GM21360 (cell line): ENCODE results near the gene UBE3B.

ENCODE experiments used
- ATAC-seq: cut with Tn5 transposase; IDR thresholded peaks from one replicate; pipeline ENCODE4 v1.9.1; 2021; ENCODE audit warnings: mild to moderate bottlenecking, moderate library complexity; ENCODE audit not compliant: unreplicated experiment

The UBE3B gene

DNA sequence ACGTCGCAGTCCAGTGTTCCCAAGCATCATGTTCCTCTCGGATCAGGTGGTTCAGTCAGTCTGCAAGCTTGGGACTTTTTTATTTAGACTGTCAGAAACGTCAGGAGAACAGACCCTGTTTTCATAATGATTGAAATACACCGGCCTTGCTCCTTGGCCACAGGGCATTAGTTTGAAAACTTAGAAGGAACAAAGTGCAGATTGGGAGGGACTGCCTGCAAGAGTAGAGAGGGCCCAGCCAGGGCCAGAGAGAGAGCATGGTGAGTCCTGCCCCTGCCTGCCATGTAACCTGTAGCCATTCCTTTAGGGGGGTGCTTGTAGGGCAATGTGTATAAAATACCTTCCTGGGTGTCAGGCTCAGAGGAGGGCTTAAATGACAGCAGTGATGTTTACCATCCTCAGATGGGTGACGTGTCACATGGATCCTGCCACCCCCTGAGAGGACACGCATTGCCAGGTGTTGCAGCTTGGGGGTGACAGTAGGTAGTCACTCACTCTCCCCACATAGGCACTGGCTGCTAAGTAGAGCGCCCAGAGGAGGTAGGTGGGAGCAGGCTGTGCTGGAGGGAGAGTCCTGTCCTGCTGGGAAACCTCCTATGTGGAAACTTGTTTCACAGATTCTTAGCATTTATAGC lies 50.2 kb downstream of the UBE3B start:
- ATAC-seq, result no peak

DNA sequence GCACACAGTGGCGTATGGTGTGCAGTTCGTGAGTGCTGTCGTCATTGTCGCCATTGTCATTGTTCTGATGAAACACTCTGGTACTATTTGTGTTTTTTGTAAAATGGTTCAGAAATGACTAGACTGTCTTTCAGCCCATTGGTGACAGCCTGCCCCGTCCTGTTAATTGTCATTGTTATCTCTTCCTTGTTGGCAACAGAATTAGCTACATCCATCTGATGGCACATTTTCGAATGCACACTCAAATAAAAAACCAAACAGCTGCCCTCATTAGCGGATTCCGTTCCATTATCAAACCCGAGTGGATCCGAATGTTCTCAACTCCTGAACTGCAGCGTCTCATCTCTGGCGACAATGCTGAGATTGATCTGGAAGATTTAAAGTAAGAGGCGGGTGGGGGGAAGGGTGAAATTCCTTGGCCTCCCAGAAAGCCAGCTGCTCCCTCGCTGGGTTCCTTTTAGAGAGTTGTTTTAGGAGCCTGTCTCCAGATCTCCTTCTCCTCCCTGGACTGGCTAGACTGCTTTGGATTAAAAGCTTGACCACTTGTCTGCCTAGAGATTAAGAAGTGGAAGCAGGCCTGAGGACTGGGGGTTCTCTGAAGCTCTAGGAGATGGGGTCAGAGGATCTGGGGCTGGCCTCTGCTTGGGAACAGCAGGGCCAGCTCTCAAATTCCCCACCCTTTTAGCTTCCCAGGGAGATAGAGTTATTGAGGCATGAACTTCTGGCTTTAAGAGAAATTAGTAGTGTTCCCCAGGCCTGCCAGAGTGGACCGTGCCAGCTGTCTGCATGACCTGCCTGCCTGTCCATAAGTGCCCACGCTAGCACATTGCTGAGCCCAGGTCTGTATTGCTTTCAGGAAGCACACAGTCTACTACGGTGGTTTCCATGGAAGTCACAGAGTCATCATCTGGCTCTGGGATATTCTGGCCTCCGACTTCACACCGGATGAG lies 52.5 kb downstream of the UBE3B start:
- no peak for ATAC-seq

DNA sequence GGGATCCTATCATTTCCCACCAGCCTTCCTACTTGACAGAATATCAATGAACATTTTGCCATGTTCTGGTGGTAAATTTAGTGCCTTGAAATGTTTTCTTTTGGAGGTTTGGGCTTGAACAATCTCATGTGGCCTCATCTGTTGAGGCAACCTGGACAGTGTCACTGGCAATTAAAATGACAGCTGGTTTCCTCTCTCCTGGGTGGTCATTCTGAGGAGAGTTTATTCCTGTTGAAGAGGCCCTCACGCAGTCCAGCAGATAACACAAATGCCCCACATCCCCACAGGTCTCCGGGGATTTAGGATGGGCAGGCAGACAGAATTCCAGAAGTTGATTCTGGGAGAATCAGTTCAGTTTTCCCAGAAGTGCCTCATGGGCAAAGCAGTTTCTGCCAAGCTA lies 54.0 kb downstream of the UBE3B start:
- no peak for ATAC-seq

DNA sequence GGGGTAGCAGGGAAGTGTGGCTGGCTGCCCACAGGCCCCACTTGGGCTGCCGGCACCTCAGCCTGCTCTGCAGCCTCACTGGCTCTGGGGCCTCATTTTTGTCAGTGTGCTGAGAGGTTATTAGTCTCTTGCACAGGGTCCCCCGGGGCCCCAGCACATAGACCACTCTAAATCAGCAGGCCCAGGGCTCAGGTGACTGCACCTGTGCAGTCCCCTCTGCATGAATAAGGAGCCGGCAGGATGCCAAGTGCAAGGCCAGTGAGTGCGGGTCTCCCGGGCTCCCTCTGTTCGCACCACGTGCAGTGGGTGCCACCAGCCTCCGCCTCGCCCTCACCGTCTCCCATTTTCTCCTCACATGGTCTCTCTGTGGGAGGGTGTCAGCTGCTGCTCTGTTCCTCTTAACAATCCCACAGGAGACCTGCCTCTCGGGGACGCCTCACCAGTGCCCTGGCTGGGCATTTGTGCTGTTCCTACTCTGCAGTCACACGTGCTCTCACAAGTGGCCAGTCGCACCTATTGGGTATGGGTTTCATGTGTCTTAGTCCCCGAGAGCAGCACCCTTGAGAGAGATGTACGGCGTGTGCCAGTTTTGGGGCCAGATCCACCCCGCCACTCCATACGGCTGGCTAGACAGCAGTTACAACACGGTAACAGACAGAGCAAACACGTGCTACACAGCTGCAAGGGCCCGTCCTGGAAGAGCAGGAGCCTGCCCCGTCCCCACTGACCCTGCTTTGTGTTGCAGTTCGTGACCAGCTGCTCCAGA lies 55.5 kb downstream of the UBE3B start:
- ATAC-seq, result no peak

DNA sequence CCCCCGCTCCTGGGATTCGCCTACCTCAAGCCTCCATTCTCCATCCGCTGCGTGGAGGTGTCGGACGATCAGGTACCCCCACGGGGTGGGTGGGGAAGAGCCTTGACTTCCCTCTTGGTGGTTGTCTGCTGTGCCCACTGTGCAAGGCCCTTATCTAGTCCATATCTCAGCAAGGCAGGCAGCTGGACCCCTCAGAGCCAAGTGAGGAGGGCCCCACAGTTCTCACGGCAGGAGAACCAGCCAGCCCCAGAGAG lies 56.0 kb downstream of the UBE3B start:
- ATAC-seq, result no peak

DNA sequence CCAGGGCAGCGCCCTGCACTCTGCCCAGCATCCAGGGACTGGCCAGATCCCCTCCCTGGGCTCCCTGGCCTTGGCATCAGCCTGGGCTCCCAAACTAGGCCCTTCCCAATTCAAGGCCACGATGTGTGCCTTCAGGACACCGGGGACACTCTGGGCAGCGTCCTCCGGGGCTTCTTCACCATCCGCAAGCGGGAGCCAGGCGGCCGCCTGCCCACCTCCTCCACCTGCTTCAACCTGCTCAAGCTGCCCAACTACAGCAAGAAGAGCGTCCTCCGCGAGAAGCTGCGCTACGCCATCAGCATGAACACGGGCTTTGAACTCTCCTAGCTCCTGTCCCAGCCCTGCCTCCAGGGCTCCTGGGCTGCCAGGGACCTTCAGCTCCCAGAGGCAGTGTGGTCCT lies 57.0 kb downstream of the UBE3B start:
- no peak for ATAC-seq

DNA sequence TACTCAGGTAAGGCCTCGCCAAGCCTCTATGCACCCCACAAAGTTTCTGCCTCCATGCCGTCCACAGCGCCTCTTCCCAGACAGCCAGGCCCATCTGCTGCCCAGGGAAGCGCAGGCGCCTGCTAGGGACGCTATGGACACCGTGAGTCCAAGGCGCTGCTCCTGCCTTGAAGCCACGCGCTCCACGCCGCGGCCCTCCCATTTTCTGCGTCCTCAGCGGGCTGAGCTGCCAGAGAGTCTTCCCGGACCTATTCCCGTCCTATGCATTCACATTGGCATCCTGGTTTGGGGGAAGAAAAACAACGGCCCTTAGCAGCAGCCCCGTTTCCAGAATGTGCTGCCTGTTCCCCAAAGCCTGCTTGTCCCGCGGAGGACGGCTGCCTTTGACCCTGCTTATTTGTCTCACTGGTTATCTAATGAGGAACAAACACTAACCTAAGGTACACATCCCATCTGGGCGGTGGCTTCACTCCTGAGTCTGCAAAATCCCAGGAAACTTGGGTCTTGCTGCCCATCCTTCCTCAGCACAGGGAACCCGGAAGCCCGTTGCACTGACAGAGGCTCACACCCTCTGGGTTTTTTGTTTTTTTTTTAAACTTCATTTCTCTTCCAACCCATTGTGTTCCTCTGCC lies 57.9 kb downstream of the UBE3B start:
- ATAC-seq, result no peak

DNA sequence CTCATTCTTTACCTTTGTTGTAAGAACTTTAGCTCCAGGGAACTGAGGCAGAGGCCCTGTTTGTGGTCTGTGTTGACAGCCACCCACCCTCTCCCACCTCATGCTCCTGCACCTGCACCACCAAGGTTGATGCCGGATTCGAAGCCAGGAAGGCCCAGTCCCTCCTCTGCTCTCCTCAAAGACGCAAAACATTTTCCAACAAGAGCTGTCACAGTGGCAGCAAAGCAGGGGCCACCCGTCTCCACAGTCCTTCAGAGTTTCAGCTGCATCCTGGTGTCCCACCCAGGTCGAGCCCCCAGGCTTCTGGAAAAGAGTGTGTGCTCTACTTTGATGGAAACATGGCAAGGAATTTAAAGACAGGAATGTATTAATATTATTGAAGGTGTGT lies 58.4 kb downstream of the UBE3B start:
- no peak for ATAC-seq

DNA sequence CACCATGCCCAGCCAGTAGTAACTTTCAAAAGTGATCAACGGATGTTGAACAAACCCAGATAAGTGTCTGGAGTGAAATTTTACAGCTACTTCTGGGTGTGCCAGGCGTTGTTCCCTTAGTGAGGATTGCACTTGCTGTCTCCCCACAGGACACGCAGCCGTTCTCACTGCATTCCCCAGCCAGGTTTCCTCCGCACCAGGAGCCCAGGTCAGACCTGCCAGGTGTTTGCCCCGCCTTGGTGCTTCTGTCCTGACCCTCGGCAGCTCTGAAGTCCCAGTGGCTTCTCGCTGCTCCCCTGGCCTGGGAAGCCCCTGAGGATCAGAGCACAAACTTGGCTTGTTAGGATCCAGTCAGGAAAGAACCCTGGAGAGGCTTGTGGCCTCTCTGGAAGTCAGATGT lies 59.7 kb downstream of the UBE3B start:
- no peak for ATAC-seq

DNA sequence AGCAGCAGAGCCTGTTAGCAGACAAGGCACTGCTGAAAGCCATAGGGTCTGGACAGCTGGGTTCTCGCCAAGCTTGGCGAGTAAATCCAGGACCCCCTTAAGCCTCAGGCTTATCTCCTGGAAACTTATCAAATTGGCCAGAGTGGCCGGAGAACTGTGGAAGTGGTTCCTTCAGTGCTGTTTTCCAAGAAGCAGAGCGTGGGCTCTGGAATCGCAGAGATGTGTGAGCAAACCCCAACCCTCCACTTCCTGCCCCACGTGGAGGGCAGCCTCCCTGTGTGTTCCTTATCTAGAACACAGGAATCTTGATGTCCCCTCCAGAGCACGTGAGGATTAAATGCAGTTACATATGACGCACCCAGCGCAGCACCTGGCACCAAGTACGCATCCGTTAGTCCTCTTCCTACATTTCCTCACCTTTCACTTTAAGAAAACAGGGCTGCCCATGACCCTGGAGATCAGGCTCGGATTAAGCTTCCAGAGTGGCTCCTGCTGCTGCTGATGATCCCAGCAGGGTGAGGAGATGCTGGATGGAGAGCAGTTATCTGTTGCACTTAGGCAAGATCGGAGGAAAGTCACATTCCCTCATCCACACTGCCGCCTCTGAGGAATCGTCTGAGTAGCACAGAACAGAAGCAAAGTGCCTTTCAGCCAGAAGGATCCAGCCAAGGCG lies 60.9 kb downstream of the UBE3B start:
- no peak for ATAC-seq

DNA sequence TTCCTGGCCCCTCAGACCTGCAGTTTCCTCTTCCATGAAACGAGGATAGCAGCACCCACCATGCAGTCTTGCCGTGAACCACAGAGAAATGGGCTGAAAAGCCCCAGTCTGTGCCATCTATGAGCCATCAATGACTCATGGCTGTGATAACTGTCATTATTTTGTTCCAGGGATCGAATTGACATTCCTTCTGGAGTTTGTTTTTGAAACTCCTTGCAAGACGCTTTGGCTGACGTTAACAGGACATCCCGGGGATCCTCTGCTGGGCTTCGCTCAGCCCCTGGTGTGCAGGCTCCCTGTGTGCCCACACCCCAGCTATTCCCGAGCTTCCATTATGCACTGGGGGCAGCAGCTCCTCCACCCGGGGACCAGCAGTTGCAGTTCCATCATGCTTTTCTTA lies 62.1 kb downstream of the UBE3B start:
- no peak for ATAC-seq

DNA sequence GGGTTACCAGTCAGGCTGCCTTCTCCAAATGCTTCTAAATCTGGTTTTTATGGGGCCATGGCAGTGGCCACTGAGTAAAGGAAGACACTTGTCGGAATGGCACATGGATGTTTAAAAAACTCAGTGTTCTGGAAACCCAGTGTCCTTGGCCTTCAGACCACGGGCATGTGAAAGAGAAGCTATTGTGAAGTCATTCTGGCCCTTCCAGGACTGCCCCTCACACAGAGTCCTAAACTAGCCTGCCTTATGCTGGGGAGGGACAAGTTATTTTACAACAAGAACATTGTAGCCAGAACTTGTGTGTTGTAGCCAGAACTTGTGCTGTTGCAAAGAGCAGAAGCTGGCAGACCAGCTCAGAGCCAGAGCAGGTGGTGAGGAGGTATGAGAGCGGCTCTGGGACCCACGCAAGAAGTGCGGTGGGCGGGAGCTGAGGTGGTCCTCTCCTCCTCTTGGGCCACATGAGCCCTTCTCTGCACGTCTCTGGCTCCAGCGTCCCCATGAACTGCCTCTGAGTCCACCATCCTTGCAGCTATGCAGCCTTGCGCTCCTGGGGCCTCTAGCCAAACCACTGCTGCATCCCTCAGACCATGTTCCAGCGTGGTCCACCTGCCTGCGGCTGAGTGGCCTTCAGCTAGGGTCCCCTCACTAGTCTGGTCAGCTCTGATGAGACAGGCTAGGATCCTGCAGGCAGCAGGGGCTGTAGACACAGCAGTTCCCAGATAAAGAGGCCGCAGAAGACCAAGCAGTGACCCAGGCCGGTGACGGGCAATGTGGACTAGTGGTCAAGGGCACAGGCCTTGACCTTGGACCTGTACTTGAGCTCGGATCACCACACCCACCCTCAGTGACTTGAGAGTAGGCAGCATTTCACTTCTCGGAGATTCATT lies 63.3 kb downstream of the UBE3B start:
- no peak for ATAC-seq

DNA sequence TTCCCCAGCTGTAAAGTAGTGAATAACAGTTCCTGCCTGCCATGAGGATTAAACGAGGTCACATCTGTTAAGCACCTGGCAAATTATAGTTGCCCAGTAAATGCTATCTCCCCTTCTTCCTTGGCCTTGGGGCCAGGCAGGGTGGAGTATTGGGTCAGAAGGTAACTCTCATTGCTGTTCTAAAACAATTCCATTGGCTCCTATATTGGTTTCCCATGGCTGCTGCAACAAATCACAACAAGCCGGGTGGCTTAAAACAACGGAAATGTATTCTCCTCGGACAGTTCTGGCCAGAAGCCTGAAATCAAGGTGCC lies 63.9 kb downstream of the UBE3B start:
- no peak for ATAC-seq

DNA sequence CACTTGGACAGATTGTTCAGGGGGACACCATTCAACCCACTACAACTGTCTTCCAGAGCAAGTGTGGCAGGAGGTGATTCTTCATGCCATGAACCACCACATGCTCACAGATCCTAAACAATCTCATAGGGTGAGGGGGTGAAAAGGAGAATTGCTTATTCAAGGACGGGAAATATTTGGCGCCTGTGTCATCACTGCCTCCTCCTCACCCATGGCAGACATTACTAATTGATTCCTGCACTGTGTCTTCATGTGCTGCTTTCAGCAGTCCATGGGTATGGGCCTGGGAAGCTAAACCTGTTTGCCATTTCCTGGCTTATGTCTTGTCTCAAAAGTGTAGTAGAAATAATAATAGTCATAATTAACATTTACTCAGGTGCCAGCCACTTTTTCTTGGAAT lies 64.6 kb downstream of the UBE3B start:
- no peak for ATAC-seq

DNA sequence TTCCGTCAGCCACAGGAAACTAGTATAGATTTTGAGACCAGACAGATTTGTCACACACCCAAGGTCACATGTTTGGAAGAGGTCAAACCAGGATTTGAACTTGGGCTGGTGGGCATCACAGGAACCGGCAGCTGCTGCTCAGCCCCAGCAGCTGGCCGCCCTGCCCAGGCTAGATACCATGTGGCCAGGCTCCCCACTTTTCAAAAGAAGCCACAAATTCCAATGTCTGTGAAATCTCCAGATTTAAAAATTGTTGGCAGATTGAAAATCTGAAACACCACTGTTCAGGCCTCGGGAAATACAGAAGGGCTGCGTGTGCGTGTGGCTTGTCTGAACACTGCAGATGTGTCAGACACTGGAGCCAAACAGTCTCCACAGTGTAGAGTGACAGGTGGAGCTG lies 65.4 kb downstream of the UBE3B start:
- ATAC-seq, result no peak

DNA sequence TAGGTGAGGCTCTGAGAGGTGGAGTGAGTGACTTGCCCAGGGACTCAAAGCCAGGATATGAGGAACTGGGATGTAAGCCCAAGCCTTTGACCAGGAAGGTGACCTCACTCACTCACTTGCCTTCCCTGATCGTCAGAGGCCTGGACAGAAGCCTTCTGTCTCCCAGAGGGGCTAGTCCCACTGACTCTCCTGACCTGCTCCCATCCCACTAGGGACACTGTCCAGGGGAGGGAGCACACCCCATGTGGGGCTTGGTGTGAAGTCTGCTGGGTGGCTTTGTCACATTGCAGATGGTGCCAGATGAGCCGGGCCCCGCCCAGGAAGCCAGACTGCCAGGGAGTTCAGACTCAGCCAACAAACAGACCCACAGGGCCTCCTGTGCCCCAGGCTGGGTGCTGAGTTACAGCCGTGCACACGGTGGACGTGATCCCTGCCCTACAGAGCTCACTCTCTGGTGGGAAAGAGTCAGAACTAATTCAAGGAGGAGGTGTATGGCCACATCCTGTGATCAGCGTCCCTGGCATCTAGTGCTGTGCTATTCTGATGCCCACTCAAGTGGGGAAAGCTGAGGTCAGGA lies 67.6 kb downstream of the UBE3B start:
- ATAC-seq, result no peak

DNA sequence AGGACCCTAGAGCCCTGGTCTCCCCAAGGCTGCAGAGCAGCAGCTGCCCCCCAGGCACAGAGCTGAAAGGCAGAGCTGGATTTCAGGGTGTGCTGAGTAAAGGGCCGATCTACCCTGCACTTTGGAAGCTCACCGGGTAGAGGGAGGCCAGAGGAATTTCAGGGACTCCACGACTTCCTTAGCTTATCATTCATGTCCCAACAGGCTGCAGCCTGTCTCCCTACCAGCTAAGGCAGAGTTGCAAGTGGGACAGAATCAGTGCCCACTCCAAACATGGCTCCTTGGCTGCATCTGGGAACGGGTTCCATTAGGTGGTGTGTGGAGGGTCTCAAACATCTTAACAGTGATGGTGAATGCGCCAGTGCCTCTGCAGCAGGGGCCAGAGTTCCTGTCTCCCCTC lies 68.4 kb downstream of the UBE3B start:
- no peak for ATAC-seq

DNA sequence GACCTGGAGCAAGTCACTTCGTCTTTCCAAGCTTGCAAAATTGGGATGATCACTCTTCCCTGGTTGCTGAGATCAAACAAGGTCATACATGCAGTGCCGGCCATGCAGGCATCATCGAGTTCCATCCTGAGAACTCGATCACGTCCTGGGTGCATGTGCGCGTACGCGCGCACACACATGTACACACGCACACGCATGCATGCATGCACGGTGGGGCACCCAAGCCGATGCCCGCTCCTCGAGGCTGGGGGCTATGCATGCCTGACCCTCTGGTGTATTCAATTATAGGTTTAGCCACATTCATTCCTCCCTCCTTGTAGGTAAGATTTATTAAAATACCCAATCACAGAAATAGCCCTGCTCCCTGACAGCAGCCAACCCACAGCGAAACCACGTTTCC lies 69.9 kb downstream of the UBE3B start:
- ATAC-seq, result no peak

DNA sequence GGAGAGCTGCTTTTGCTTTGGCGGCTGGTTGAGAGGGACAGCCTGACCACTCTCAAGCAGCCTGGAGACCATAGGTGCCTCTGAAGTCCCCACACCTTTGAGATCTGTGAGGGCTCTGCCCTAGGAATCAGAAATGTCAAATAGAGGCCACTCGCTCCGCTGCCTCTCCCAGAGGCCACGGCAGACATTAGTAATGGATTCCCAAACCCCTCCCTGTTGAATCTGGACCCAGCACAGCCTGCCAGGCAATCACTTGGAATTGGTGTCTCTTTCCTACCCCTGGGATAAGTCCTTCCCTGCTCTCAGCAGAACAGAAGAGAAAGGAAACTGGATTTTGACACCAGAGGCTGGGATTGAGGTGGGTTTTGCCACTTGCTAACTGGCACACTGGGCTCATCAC lies 70.8 kb downstream of the UBE3B start:
- ATAC-seq, result no peak
